CD4-positive, alpha-beta T cell treated with Interleukin-17A for 1 hour (primary cell): Measurements from ENCODE around the gene KLLN.
"Not testable (repeated sequence)": the region's sequence is repeated elsewhere in the genome, so short reads cannot be mapped to it uniquely, and the experiment has no call there.

ENCODE experiments used
- DNase-seq: peaks from one replicate; pipeline ENCODE4 v3.0.0-alpha.2; 2020

KLLN gene

GRCh38 chr10:87865241-87865881 lies 2.0 kb upstream of the KLLN start:
- no peak for DNase-seq

- DNase-seq: no peak
Observed at GRCh38 chr10:87864496-87865059, 1.2 kb upstream of the KLLN start.

GRCh38 chr10:87863951-87864495 lies 690 bp upstream of the KLLN start:
- DNase-seq: peak; percentile 39

- no peak for DNase-seq
Observed at GRCh38 chr10:87862679-87863052, 667 bp downstream of the KLLN start.

GRCh38 chr10:87861953-87862678 lies 1.2 kb downstream of the KLLN start:
- peak; percentile 96 for DNase-seq

GRCh38 chr10:87861566-87861952 lies 1.8 kb downstream of the KLLN start:
- DNase-seq: no peak

- no peak for DNase-seq
Observed at GRCh38 chr10:87860816-87861403, 2.4 kb downstream of the KLLN start.

GRCh38 chr10:87860156-87860795 lies 3.1 kb downstream of the KLLN start:
- peak; percentile 77 for DNase-seq

GRCh38 chr10:87855665-87856064 lies 7.7 kb downstream of the KLLN start:
- DNase-seq: not testable (repeated sequence)

GRCh38 chr10:87855247-87855646 lies 8.1 kb downstream of the KLLN start:
- DNase-seq: not testable (repeated sequence)

- DNase-seq: no peak
Observed at GRCh38 chr10:87852089-87852488, 11.2 kb downstream of the KLLN start.

GRCh38 chr10:87850742-87851205 lies 12.6 kb downstream of the KLLN start:
- DNase-seq: peak; percentile 63

GRCh38 chr10:87849001-87849400 lies 14.3 kb downstream of the KLLN start:
- no peak for DNase-seq

GRCh38 chr10:87847550-87847949 lies 15.8 kb downstream of the KLLN start:
- DNase-seq: no peak

- DNase-seq: not testable (repeated sequence)
Observed at GRCh38 chr10:87846711-87847110, 16.6 kb downstream of the KLLN start.

GRCh38 chr10:87846023-87846422 lies 17.3 kb downstream of the KLLN start:
- no peak for DNase-seq

- no peak for DNase-seq
Observed at GRCh38 chr10:87845624-87845998, 17.7 kb downstream of the KLLN start.

GRCh38 chr10:87844837-87845623 lies 18.3 kb downstream of the KLLN start:
- DNase-seq: no peak

- DNase-seq: no peak
Observed at GRCh38 chr10:87843714-87844113, 19.6 kb downstream of the KLLN start.

GRCh38 chr10:87842776-87843497 lies 20.4 kb downstream of the KLLN start:
- DNase-seq: no peak

GRCh38 chr10:87842220-87842641 lies 21.1 kb downstream of the KLLN start:
- no peak for DNase-seq
